ENCODE data around the gene RAET1G.
"Not testable (repeated sequence)": the region's sequence is repeated elsewhere in the genome, so short reads cannot be mapped to it uniquely, and the experiment has no call there.

The RAET1G gene

GRCh38 chr6:149929422-149929821 lies 6.5 kb upstream of the RAET1G start:
- no peak overlapping the region for H4K91ac ChIP-seq (ENCODE audit: low read depth, low read length, poor library complexity)
- no peak overlapping the region for H3K4me3 ChIP-seq (ENCODE audit: low read length in 2 of 2)
- no CpG with 5 or more reads among the region's 3 CpGs for WGBS, 2 donors (ENCODE audit: extremely low coverage in 2 of 2, insufficient read length in 2 of 2, insufficient replicate concordance in 1 of 2)
- H3K18ac ChIP-seq (ENCODE audit: low read length), result no peak overlapping the region
- no peak overlapping the region for H2BK12ac ChIP-seq (ENCODE audit: low read length)
- H2BK120ac ChIP-seq (ENCODE audit: low read depth, low read length), result no peak overlapping the region
- no peak overlapping the region for H3K27ac ChIP-seq (replicated peaks; ENCODE audit: low read length)
- no peak overlapping the region for H3K14ac ChIP-seq (ENCODE audit: low read length)
- H2BK5ac ChIP-seq (ENCODE audit: low read length), result no peak overlapping the region
- peaks cover 13 to 47% (median 28%) of the 10 kb centered on the region in 3 experiments for H3K27me3 ChIP-seq (ENCODE audit: control insufficient read depth in 3 of 3, insufficient read depth in 3 of 3, low read depth in 1 of 3, low read length in 3 of 3)
- DNase-seq (ENCODE audit: low spot score), result no peak
- H3K9ac ChIP-seq (ENCODE audit: low read depth, low read length, poor library complexity), result no peak overlapping the region
- H3K23ac ChIP-seq (ENCODE audit: low read depth, low read length, poor library complexity), result no peak overlapping the region
- peaks cover 0 to under 1% of the 10 kb centered on the region in 2 donors for H3K9me3 ChIP-seq (replicated peaks in 1 of 2; ENCODE audit: control insufficient read depth in 2 of 2, insufficient read depth in 1 of 2, low read depth in 1 of 2, low read length in 2 of 2)
- H4K8ac ChIP-seq (ENCODE audit: low read depth, low read length), result no peak overlapping the region
- no peak overlapping the region for H2AFZ ChIP-seq (ENCODE audit: low read length)
- H3K4ac ChIP-seq (ENCODE audit: low read length), result no peak overlapping the region
- no peak overlapping the region for H2AK5ac ChIP-seq (ENCODE audit: low read depth, low read length)
- H3K4me2 ChIP-seq (ENCODE audit: insufficient read depth, low read length, poor library complexity, severe bottlenecking), result no peak overlapping the region
- no peaks in the 10 kb centered on the region for H3K36me3 ChIP-seq (replicated peaks in 1 of 2; ENCODE audit: control insufficient read depth in 2 of 2, insufficient read depth in 2 of 2, low read length in 2 of 2)
- no peaks in the 10 kb centered on the region for H3K79me1 ChIP-seq (ENCODE audit: low read depth, low read length)
- no peak overlapping the region for H2BK15ac ChIP-seq (ENCODE audit: low read length)
- peaks cover 2 to 4% of the 10 kb centered on the region in 2 donors for H3K4me1 ChIP-seq (ENCODE audit: control insufficient read depth in 2 of 2, insufficient read depth in 1 of 2, low read depth in 1 of 2, low read length in 2 of 2)

- H2AK5ac ChIP-seq (ENCODE audit: low read depth, low read length); H3K4me3 ChIP-seq (ENCODE audit: low read length in 2 of 2); H4K91ac ChIP-seq (ENCODE audit: low read depth, low read length, poor library complexity); H2BK5ac ChIP-seq (ENCODE audit: low read length); H3K4ac ChIP-seq (ENCODE audit: low read length); H2BK120ac ChIP-seq (ENCODE audit: low read depth, low read length); DNase-seq (ENCODE audit: low spot score); H3K9me3 ChIP-seq (replicated peaks in 1 of 2; ENCODE audit: control insufficient read depth in 2 of 2, insufficient read depth in 1 of 2, low read depth in 1 of 2, low read length in 2 of 2); H4K8ac ChIP-seq (ENCODE audit: low read depth, low read length); H3K4me1 ChIP-seq (ENCODE audit: control insufficient read depth in 2 of 2, insufficient read depth in 1 of 2, low read depth in 1 of 2, low read length in 2 of 2); H3K18ac ChIP-seq (ENCODE audit: low read length); H3K36me3 ChIP-seq (replicated peaks in 1 of 2; ENCODE audit: control insufficient read depth in 2 of 2, insufficient read depth in 2 of 2, low read length in 2 of 2); H3K4me2 ChIP-seq (ENCODE audit: insufficient read depth, low read length, poor library complexity, severe bottlenecking); H2AFZ ChIP-seq (ENCODE audit: low read length); H2BK12ac ChIP-seq (ENCODE audit: low read length); H2BK15ac ChIP-seq (ENCODE audit: low read length); H3K23ac ChIP-seq (ENCODE audit: low read depth, low read length, poor library complexity); H3K27ac ChIP-seq (replicated peaks; ENCODE audit: low read length); H3K79me1 ChIP-seq (ENCODE audit: low read depth, low read length); H3K9ac ChIP-seq (ENCODE audit: low read depth, low read length, poor library complexity); H3K14ac ChIP-seq (ENCODE audit: low read length): not testable (repeated sequence)
- H3K27me3 ChIP-seq (ENCODE audit: control insufficient read depth in 3 of 3, insufficient read depth in 3 of 3, low read depth in 1 of 3, low read length in 3 of 3), result peaks cover 27 to 61% (median 45%) of the 10 kb centered on the region in 3 experiments
- WGBS, 2 donors (ENCODE audit: extremely low coverage in 2 of 2, insufficient read length in 2 of 2, insufficient replicate concordance in 1 of 2), result no CpG with 5 or more reads among the region's 4 CpGs
These were observed 4.1 kb upstream of the RAET1G start for GRCh38 chr6:149927025-149927424.

GRCh38 chr6:149925974-149926777 lies 3.3 kb upstream of the RAET1G start:
- H4K91ac ChIP-seq (ENCODE audit: low read depth, low read length, poor library complexity), result no peak overlapping the region
- peak; percentile 70 for DNase-seq (ENCODE audit: low spot score)
- H3K9me3 ChIP-seq (replicated peaks in 1 of 2; ENCODE audit: control insufficient read depth in 2 of 2, insufficient read depth in 1 of 2, low read depth in 1 of 2, low read length in 2 of 2), result peaks cover 2 to 5% of the 10 kb centered on the region in 2 donors
- H4K8ac ChIP-seq (ENCODE audit: low read depth, low read length), result no peak overlapping the region
- H3K14ac ChIP-seq (ENCODE audit: low read length), result no peak overlapping the region
- peak overlapping the region; percentile 21 for H2BK15ac ChIP-seq (ENCODE audit: low read length)
- peak overlapping the region; percentile 66 for H2BK120ac ChIP-seq (ENCODE audit: low read depth, low read length)
- peak overlapping the region; percentile 22 for H3K23ac ChIP-seq (ENCODE audit: low read depth, low read length, poor library complexity)
- no peak overlapping the region for H2BK5ac ChIP-seq (ENCODE audit: low read length)
- H2AFZ ChIP-seq (ENCODE audit: low read length), result peak overlapping the region; percentile 91
- H2BK12ac ChIP-seq (ENCODE audit: low read length), result no peak overlapping the region
- no CpG with 5 or more reads among the region's 31 CpGs for WGBS, 2 donors (ENCODE audit: extremely low coverage in 2 of 2, insufficient read length in 2 of 2, insufficient replicate concordance in 1 of 2)
- H3K4me2 ChIP-seq (ENCODE audit: insufficient read depth, low read length, poor library complexity, severe bottlenecking), result peak overlapping the region; percentile 60
- no peaks in the 10 kb centered on the region for H3K79me1 ChIP-seq (ENCODE audit: low read depth, low read length)
- peak overlapping the region; percentile 49 to 80 for H3K4me3 ChIP-seq (ENCODE audit: low read length in 2 of 2)
- peaks cover 5 to 8% of the 10 kb centered on the region in 2 donors for H3K4me1 ChIP-seq (ENCODE audit: control insufficient read depth in 2 of 2, insufficient read depth in 1 of 2, low read depth in 1 of 2, low read length in 2 of 2)
- H3K27ac ChIP-seq (replicated peaks; ENCODE audit: low read length), result no peak overlapping the region
- H3K27me3 ChIP-seq (ENCODE audit: control insufficient read depth in 3 of 3, insufficient read depth in 3 of 3, low read depth in 1 of 3, low read length in 3 of 3), result peaks cover 27 to 66% (median 52%) of the 10 kb centered on the region in 3 experiments
- H2AK5ac ChIP-seq (ENCODE audit: low read depth, low read length), result no peak overlapping the region
- peak overlapping the region; percentile 82 for H3K9ac ChIP-seq (ENCODE audit: low read depth, low read length, poor library complexity)
- H3K4ac ChIP-seq (ENCODE audit: low read length), result no peak overlapping the region
- no peaks in the 10 kb centered on the region for H3K36me3 ChIP-seq (replicated peaks in 1 of 2; ENCODE audit: control insufficient read depth in 2 of 2, insufficient read depth in 2 of 2, low read length in 2 of 2)
- H3K18ac ChIP-seq (ENCODE audit: low read length), result peak overlapping the region; percentile 81

- Histone ChIP-seq H3K18ac (ENCODE audit: low read length) (peak overlapping the region; percentile 81), H3K27me3 (ENCODE audit: control insufficient read depth in 3 of 3, insufficient read depth in 3 of 3, low read depth in 1 of 3, low read length in 3 of 3) (peaks cover 27 to 66% (median 57%) of the 10 kb centered on the region in 3 experiments)
These were observed 2.5 kb upstream of the RAET1G start for GRCh38 chr6:149925253-149925973.

More at GRCh38 chr6:149925253-149925973, 2.5 kb upstream of the RAET1G start:
- Histone ChIP-seq H3K79me1 (ENCODE audit: low read depth, low read length) (no peaks in the 10 kb centered on the region), H3K9ac (ENCODE audit: low read depth, low read length, poor library complexity) (peak overlapping the region; percentile 82), H3K27ac (replicated peaks; ENCODE audit: low read length) (no peak overlapping the region), H3K4me3 (ENCODE audit: low read length in 2 of 2) (peak overlapping the region; percentile 49 to 80), H3K4me1 (ENCODE audit: control insufficient read depth in 2 of 2, insufficient read depth in 1 of 2, low read depth in 1 of 2, low read length in 2 of 2) (peaks cover 5 to 8% of the 10 kb centered on the region in 2 donors), H2AFZ (ENCODE audit: low read length) (peak overlapping the region; percentile 91), H2BK5ac (ENCODE audit: low read length) (no peak overlapping the region), H2BK12ac (ENCODE audit: low read length) (no peak overlapping the region), H4K91ac (ENCODE audit: low read depth, low read length, poor library complexity) (no peak overlapping the region), H2AK5ac (ENCODE audit: low read depth, low read length) (peak overlapping the region; percentile 32), H3K9me3 (replicated peaks in 1 of 2; ENCODE audit: control insufficient read depth in 2 of 2, insufficient read depth in 1 of 2, low read depth in 1 of 2, low read length in 2 of 2) (peaks cover 2 to 5% of the 10 kb centered on the region in 2 donors), H4K8ac (ENCODE audit: low read depth, low read length) (no peak overlapping the region), H3K14ac (ENCODE audit: low read length) (no peak overlapping the region), H3K23ac (ENCODE audit: low read depth, low read length, poor library complexity) (peak overlapping the region; percentile 22), H3K4ac (ENCODE audit: low read length) (no peak overlapping the region), H3K4me2 (ENCODE audit: insufficient read depth, low read length, poor library complexity, severe bottlenecking) (peak overlapping the region; percentile 60), H2BK120ac (ENCODE audit: low read depth, low read length) (peak overlapping the region; percentile 66), H2BK15ac (ENCODE audit: low read length) (peak overlapping the region; percentile 21), H3K36me3 (replicated peaks in 1 of 2; ENCODE audit: control insufficient read depth in 2 of 2, insufficient read depth in 2 of 2, low read length in 2 of 2) (no peaks in the 10 kb centered on the region)
- no peak for DNase-seq (ENCODE audit: low spot score)
- no CpG with 5 or more reads among the region's 34 CpGs for WGBS, 2 donors (ENCODE audit: extremely low coverage in 2 of 2, insufficient read length in 2 of 2, insufficient replicate concordance in 1 of 2)
